ENCODE measurements around the gene ATP9A.

The ATP9A gene

GRCh38 chr20:51720854-51721253, 47.3 kb downstream of the ATP9A start:
- DNase-seq = no peak

GRCh38 chr20:51720384-51720783, 47.8 kb downstream of the ATP9A start:
- DNase-seq = no peak

- DNase-seq = no peak
Measured at GRCh38 chr20:51715856-51716185, 52.4 kb downstream of the ATP9A start.

- DNase-seq = no peak
Measured at GRCh38 chr20:51715163-51715855, 52.9 kb downstream of the ATP9A start.

- DNase-seq = no peak
Measured at GRCh38 chr20:51713213-51713598, 55.0 kb downstream of the ATP9A start.

GRCh38 chr20:51712501-51713212, 55.5 kb downstream of the ATP9A start:
- no peak for DNase-seq

- DNase-seq = no peak
Measured at GRCh38 chr20:51711426-51711825, 56.8 kb downstream of the ATP9A start.

GRCh38 chr20:51710361-51710894, 57.8 kb downstream of the ATP9A start:
- no peak for DNase-seq

- DNase-seq = no peak
Measured at GRCh38 chr20:51705400-51705799, 62.8 kb downstream of the ATP9A start.

GRCh38 chr20:51703400-51704287, 64.5 kb downstream of the ATP9A start:
- DNase-seq = no peak

- DNase-seq = no peak
Measured at GRCh38 chr20:51702556-51702955, 65.6 kb downstream of the ATP9A start.

- DNase-seq = peak; percentile 31
Measured at GRCh38 chr20:51700809-51701285, 67.3 kb downstream of the ATP9A start.

GRCh38 chr20:51698252-51698651, 69.9 kb downstream of the ATP9A start:
- DNase-seq = peak; percentile 37

GRCh38 chr20:51697096-51697826, 70.9 kb downstream of the ATP9A start:
- DNase-seq = no peak

- no peak for DNase-seq
Measured at GRCh38 chr20:51696304-51697071, 71.7 kb downstream of the ATP9A start.

GRCh38 chr20:51695574-51696303, 72.5 kb downstream of the ATP9A start:
- no peak for DNase-seq

- DNase-seq = no peak
Measured at GRCh38 chr20:51692806-51693400, 75.3 kb downstream of the ATP9A start.

GRCh38 chr20:51691703-51692102, 76.5 kb downstream of the ATP9A start:
- DNase-seq = no peak

GRCh38 chr20:51688600-51689244, 79.5 kb downstream of the ATP9A start:
- no peak for DNase-seq

- DNase-seq = no peak
Measured at GRCh38 chr20:51687630-51688029, 80.6 kb downstream of the ATP9A start.

All from NCI-H446 treated with DMSO at 0.1 percent for 48 hours (cell line).